H1 (cell line): ENCODE measurements around the gene HS6ST1. TPM values are rescaled to one million over a fixed set of nuclear protein-coding genes. Genes with fewer than 3 reads are reported as not detected.

Source experiments
- CTCF ChIA-PET: fragments of 300-600 bp; sonication (Branson Sonifier 250); formaldehyde crosslinking; loops from one replicate; lab custom pipeline; 2021; ENCODE audit not compliant: partially characterized antibody; lab: Charles Lee
- POLR2A ChIA-PET: fragments of 300-600 bp; sonication (Branson Sonifier 250); formaldehyde crosslinking; loops from one replicate; lab custom pipeline; 2021; ENCODE audit warnings: inconsistent platforms; ENCODE audit not compliant: partially characterized antibody; lab: Charles Lee
- DNase-seq, 2 experiments: peaks; one replicate each; pipeline versions ENCODE4 v3.0.0 to v3.0.0-alpha.2; 2010 to 2022; ENCODE audit warnings: low spot score in 2 of 2, low read depth in 1 of 2, mixed read lengths in 1 of 2
- FAIRE-seq: peaks from 2 replicates; lab custom pipeline; 2011; peaks lifted over from hg19 to GRCh38; lab: Jason Lieb, UNC
- H2AFZ ChIP-seq: 2 replicates; pipeline ENCODE4 v1.8.1; 2012; ENCODE audit warnings: low read length, inconsistent platforms
- H2AK5ac ChIP-seq: 2 replicates; pipeline ENCODE4 v1.6.1; 2013; ENCODE audit warnings: low read depth, low read length
- H2BK120ac ChIP-seq: replicated peaks from 2 replicates; pipeline ENCODE3; 2013; ENCODE audit warnings: low read depth, low read length, inconsistent platforms
- H2BK12ac ChIP-seq: 2 replicates; pipeline ENCODE4 v1.6.1; 2013; ENCODE audit warnings: low read depth, low read length
- H2BK15ac ChIP-seq: 2 replicates; pipeline ENCODE4 v1.6.1; 2013; ENCODE audit warnings: low read length
- H2BK20ac ChIP-seq: 2 replicates; pipeline ENCODE4 v1.6.1; 2013; ENCODE audit warnings: low read length
- H2BK5ac ChIP-seq: 2 replicates; pipeline ENCODE4 v1.6.1; 2013; ENCODE audit warnings: low read depth, low read length
- H3K14ac ChIP-seq: 2 replicates; pipeline ENCODE4 v1.6.1; 2013; ENCODE audit warnings: inconsistent platforms; ENCODE audit not compliant: insufficient read length
- H3K18ac ChIP-seq: 2 replicates; pipeline ENCODE4 v1.6.1; 2013; ENCODE audit warnings: low read length; ENCODE audit errors: extremely low read depth
- H3K23ac ChIP-seq: 2 replicates; pipeline ENCODE4 v1.6.1; 2013; ENCODE audit warnings: inconsistent platforms; ENCODE audit not compliant: insufficient read length
- H3K23me2 ChIP-seq: 2 replicates; pipeline ENCODE4 v1.6.1; 2013; ENCODE audit warnings: low read depth, low read length
- H3K27ac ChIP-seq: 2 replicates; pipeline ENCODE4 v1.6.1; 2011; ENCODE audit warnings: low read depth, low read length, inconsistent platforms
- H3K27me3 ChIP-seq, 4 experiments: replicated peaks in 1 of 4; 1 replicate in 1 of 4; 2 replicates in 3 of 4; pipeline versions ENCODE4 v1.6.1 to v1.8.1; 2011 to 2013; ENCODE audit warnings: low read length in 3 of 4, mild to moderate bottlenecking in 3 of 4, inconsistent platforms in 2 of 4, mixed read lengths in 2 of 4, moderate library complexity in 1 of 4; ENCODE audit not compliant: control insufficient read depth in 3 of 4, insufficient read depth in 3 of 4; ENCODE audit errors: extremely low read depth in 1 of 4
- H3K36me3 ChIP-seq, 4 experiments: 2 replicates each; pipeline versions ENCODE4 v1.6.1 to v1.8.1; 2011 to 2013; ENCODE audit warnings: mild to moderate bottlenecking in 4 of 4, low read length in 3 of 4, moderate library complexity in 2 of 4, control low read depth in 1 of 4, inconsistent platforms in 1 of 4; ENCODE audit not compliant: insufficient read depth in 4 of 4, control insufficient read depth in 2 of 4
- H3K4ac ChIP-seq: replicated peaks from 2 replicates; pipeline ENCODE3; 2013; ENCODE audit warnings: low read length, low read depth, mixed read lengths, inconsistent platforms; ENCODE audit not compliant: insufficient read length
- H3K4me1 ChIP-seq, 4 experiments: replicated peaks in 1 of 4; 1 replicate in 1 of 4; 2 replicates in 3 of 4; pipeline versions ENCODE4 v1.6.1 to v1.8.1; 2011 to 2013; ENCODE audit warnings: low read length in 3 of 4, inconsistent platforms in 2 of 4, mixed read lengths in 1 of 4; ENCODE audit not compliant: insufficient read depth in 4 of 4, control insufficient read depth in 3 of 4
- H3K4me2 ChIP-seq, 2 experiments: 2 replicates each; pipeline versions ENCODE4 v1.6.1 to v1.8.1; 2011 to 2013; ENCODE audit warnings: low read depth in 2 of 2, low read length in 2 of 2, control low read depth in 1 of 2, inconsistent platforms in 1 of 2, mild to moderate bottlenecking in 1 of 2; ENCODE audit not compliant: insufficient read depth in 1 of 2
- H3K4me3 ChIP-seq, 4 experiments: fragments of 200-600, 300-600 bp in 1 of 4; sonication (generic), shearing (Covaris generic), sonication (Bioruptor Twin) in 1 of 4; 2 replicates each; pipeline versions ENCODE4 v1.5.1 to v1.8.1; 2011 to 2016; ENCODE audit warnings: low read length in 4 of 4, low read depth in 3 of 4, control low read depth in 2 of 4, inconsistent platforms in 2 of 4, mild to moderate bottlenecking in 2 of 4, mixed read lengths in 1 of 4, moderate library complexity in 1 of 4; ENCODE audit not compliant: insufficient read depth in 2 of 4; ENCODE audit errors: extremely low read depth in 1 of 4
- H3K56ac ChIP-seq: replicated peaks from 2 replicates; pipeline ENCODE3; 2013; ENCODE audit warnings: low read depth, mild to moderate bottlenecking, mixed read lengths, low read length, inconsistent platforms; ENCODE audit not compliant: insufficient read length
- H3K79me1 ChIP-seq: 2 replicates; pipeline ENCODE4 v1.6.1; 2013; ENCODE audit warnings: low read depth, low read length, control low read depth
- H3K79me2 ChIP-seq, 2 experiments: 2 replicates each; pipeline versions ENCODE4 v1.6.1 to v1.8.1; 2012 to 2013; ENCODE audit warnings: low read length in 2 of 2, mild to moderate bottlenecking in 2 of 2, inconsistent platforms in 1 of 2; ENCODE audit not compliant: insufficient read depth in 2 of 2, control insufficient read depth in 1 of 2
- H3K9ac ChIP-seq, 4 experiments: replicated peaks in 1 of 4; 1 replicate in 1 of 4; 2 replicates in 3 of 4; pipeline versions ENCODE4 v1.6.1 to v1.8.1; 2011 to 2013; ENCODE audit warnings: low read depth in 3 of 4, low read length in 3 of 4, control low read depth in 2 of 4, mild to moderate bottlenecking in 2 of 4, moderate library complexity in 2 of 4, inconsistent platforms in 1 of 4; ENCODE audit errors: extremely low read depth in 1 of 4
- H3K9me3 ChIP-seq, 2 experiments: 2 replicates each; pipeline versions ENCODE4 v1.6.1 to v1.8.1; 2012 to 2013; ENCODE audit warnings: mild to moderate bottlenecking in 2 of 2, moderate library complexity in 2 of 2, control low read depth in 1 of 2, inconsistent platforms in 1 of 2, low read depth in 1 of 2, low read length in 1 of 2, mixed read lengths in 1 of 2; ENCODE audit not compliant: insufficient read depth in 2 of 2
- H4K20me1 ChIP-seq, 2 experiments: replicated peaks in 1 of 2; 2 replicates each; pipeline versions ENCODE3 to v1.8.1; 2011 to 2013; ENCODE audit warnings: inconsistent platforms in 2 of 2, low read length in 2 of 2, mild to moderate bottlenecking in 1 of 2; ENCODE audit not compliant: insufficient read depth in 2 of 2, control insufficient read depth in 1 of 2
- H4K5ac ChIP-seq: 2 replicates; pipeline ENCODE4 v1.6.1; 2013; ENCODE audit warnings: low read length, low read depth, mixed read lengths, inconsistent platforms; ENCODE audit not compliant: insufficient read length
- H4K8ac ChIP-seq: 2 replicates; pipeline ENCODE4 v1.8.0; 2013; ENCODE audit warnings: mild to moderate bottlenecking, moderate library complexity, low read length, inconsistent platforms; ENCODE audit not compliant: insufficient read depth; ENCODE audit errors: extremely low read depth
- H4K91ac ChIP-seq: replicated peaks from 2 replicates; pipeline ENCODE3; 2013; ENCODE audit warnings: low read length, mixed read lengths, inconsistent platforms; ENCODE audit not compliant: insufficient read length
- ASH2L ChIP-seq: fragments of 200-600, 300-600 bp; sonication (generic); IDR thresholded peaks from one replicate; pipeline ENCODE4 v1.7.1; 2017; ENCODE audit warnings: low read length
- BACH1 ChIP-seq: IDR thresholded peaks from 2 replicates; pipeline ENCODE4 v1.6.1; 2012; ENCODE audit warnings: low read length, improper control_type of control experiment
- EGR1 ChIP-seq: IDR thresholded peaks from 2 replicates; pipeline ENCODE4 v1.6.1; 2011; ENCODE audit warnings: low read depth, low read length, borderline replicate concordance
- GTF2F1 ChIP-seq: IDR thresholded peaks from 2 replicates; pipeline ENCODE4 v1.6.1; 2012; ENCODE audit warnings: low read depth, low read length, improper control_type of control experiment, borderline replicate concordance
- HDAC6 ChIP-seq: IDR thresholded peaks from one replicate; pipeline ENCODE4 v1.7.1; 2012; ENCODE audit warnings: low read depth, mild to moderate bottlenecking, inconsistent platforms, low read length, moderate library complexity
- JUND ChIP-seq: IDR thresholded peaks from 2 replicates; pipeline ENCODE4 v1.6.1; 2011; ENCODE audit warnings: mild to moderate bottlenecking, improper control_type of control experiment, low read length
- KDM1A ChIP-seq: fragments of 200-600, 300-600 bp; sonication (generic); IDR thresholded peaks from 2 replicates; pipeline ENCODE4 v1.7.1; 2016; ENCODE audit warnings: mild to moderate bottlenecking, low read length, borderline replicate concordance
- RNF2 ChIP-seq: fragments of 200-900, 300-1000 bp; sonication (generic); IDR thresholded peaks from 2 replicates; pipeline ENCODE4 v1.7.1; 2016; ENCODE audit warnings: borderline replicate concordance, low read depth, mild to moderate bottlenecking, antibody characterized with exemption, low read length; ENCODE audit not compliant: poor library complexity, severe bottlenecking; ENCODE audit errors: missing control alignments
- SAP30 ChIP-seq: fragments of 300-600 bp; sonication (generic); IDR thresholded peaks from 2 replicates; pipeline ENCODE4 v1.7.1; 2012; ENCODE audit warnings: low read length, moderate library complexity, mild to moderate bottlenecking, inconsistent platforms; ENCODE audit not compliant: insufficient read depth, insufficient replicate concordance
- SIX5 ChIP-seq: IDR thresholded peaks from 2 replicates; pipeline ENCODE4 v1.6.1; 2011; ENCODE audit warnings: mild to moderate bottlenecking, low read depth, low read length
- TAF1 ChIP-seq: IDR thresholded peaks from 2 replicates; pipeline ENCODE4 v1.6.1; 2011; ENCODE audit warnings: mild to moderate bottlenecking, low read depth, low read length
- WGBS, 2 experiments: shearing (Covaris generic) in 1 of 2; methylation state at CpG; one replicate each; pipeline versions ENCODE4 v1.1.6 to v1.1.7; 2013 to 2015; ENCODE audit warnings: low lambda C conversion rate in 2 of 2, mixed read lengths in 2 of 2, inconsistent platforms in 1 of 2, low coverage in 1 of 2, missing lambda C conversion rate in 1 of 2; ENCODE audit not compliant: insufficient replicate concordance in 2 of 2, insufficient coverage in 1 of 2, insufficient read length in 1 of 2; ENCODE audit errors: extremely low coverage in 1 of 2, missing lambda C conversion rate in 1 of 2; 5-methylcytosine and 5-hydroxymethylcytosine counted together
- polyA plus RNA-seq, 7 experiments: library from polyadenylated mRNA; depleted of rRNA in 3 of 7; stranded (reverse) in 5 of 7; unstranded in 2 of 7; fragments of >200 nt in 5 of 7; fragments of 200-250 nt in 2 of 7; gene quantifications; 1 replicate in 5 of 7; 2 replicates in 1 of 7; 4 replicates in 1 of 7; pipeline versions ENCODE4 v1.2.1 to v1.2.3, GENCODE V29; 2011 to 2013; ENCODE audit warnings: missing spikeins in 2 of 7, mixed read lengths in 2 of 7
- total RNA-seq: library from RNA; stranded (reverse); fragmentation: NEBNext Ultra II Directional; extraction: Animal tissue kit (Norgen Biotek cat#: 25700); gene quantifications from 2 replicates; pipeline ENCODE4 v1.2.1, GENCODE V29; 2021
- TF ChIP-seq, protein P1 (sequence below), 3 experiments: IDR thresholded peaks; 1 replicate in 2 of 3; 2 replicates in 1 of 3; pipeline versions ENCODE4 v1.5.1 to v1.6.1; 2011; ENCODE audit warnings: low read length in 3 of 3, mild to moderate bottlenecking in 3 of 3, inconsistent platforms in 2 of 3, low read depth in 1 of 3, moderate library complexity in 1 of 3; ENCODE audit not compliant: insufficient read depth in 1 of 3; ENCODE audit errors: control extremely low read depth in 1 of 3

HS6ST1 gene
- total and polyA plus RNA-seq, 2 of the 8 experiments (the other 6 are each of a cell fraction or from before 2014, with no cell fraction given), result 37.4 to 74.6 TPM

DNA sequence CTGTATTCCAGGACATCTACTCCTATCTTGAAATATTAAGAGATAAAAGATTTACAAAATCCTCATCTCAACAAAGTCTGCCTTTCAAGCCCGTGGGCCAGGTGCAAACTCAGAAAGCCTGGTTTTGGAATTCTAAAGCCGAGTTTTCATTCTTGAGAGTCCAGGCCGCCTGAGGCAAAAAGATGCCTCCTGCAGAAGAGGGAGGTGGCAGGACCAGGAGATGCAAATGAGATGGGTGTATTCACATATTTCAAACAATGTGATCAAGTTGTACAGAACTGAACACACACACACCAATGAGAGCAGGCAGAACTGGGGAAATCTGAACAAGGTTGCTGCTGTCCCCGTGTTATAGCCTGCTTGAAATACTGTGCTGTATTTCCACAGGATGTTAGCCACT lies 7.7 kb upstream of the HS6ST1 start:
- Histone ChIP-seq H3K23me2 (peaks cover 6% of the 10 kb centered on the region; the same call in 1 of the 2 replicates), H2BK120ac (no peak overlapping the region), H3K56ac (no peak overlapping the region), H3K79me1 (no peaks in the 10 kb centered on the region), H4K20me1 (no peaks in the 10 kb centered on the region), H3K4me2 (no peak overlapping the region), H3K9ac (no peak overlapping the region), H2BK20ac (no peak overlapping the region), H3K27ac (no peak overlapping the region), H4K5ac (no peak overlapping the region), H3K4me1 (peaks cover 2 to 13% (median 7%) of the 10 kb centered on the region in 4 experiments), H2BK5ac (no peak overlapping the region), H3K27me3 (peaks cover 0 to 3% (median under 1%) of the 10 kb centered on the region in 4 experiments; a peak in 3 of 7 replicates), H3K4ac (no peak overlapping the region), H3K79me2 (no peaks in the 10 kb centered on the region), H2BK12ac (no peak overlapping the region), H3K14ac (no peak overlapping the region), H3K4me3 (no peak overlapping the region), H2AK5ac (no peak overlapping the region), H3K9me3 (no peaks in the 10 kb centered on the region), H3K18ac (no peak overlapping the region), H4K91ac (no peak overlapping the region), H3K23ac (no peak overlapping the region), H3K36me3 (no peaks in the 10 kb centered on the region), H4K8ac (no peak overlapping the region), H2AFZ (no peak overlapping the region), H2BK15ac (no peak overlapping the region)
- no peak for FAIRE-seq
- ChIA-PET CTCF (interaction anchor here (1.1 to 1.5 kb wide), 2 partner anchors 46 to 355 kb away, joined by 3 to 4 read pairs; no protein-coding TSS in a partner anchor), POLR2A (no interaction called here)
- no peak for DNase-seq
- 88% methylated on average over 4 of the region's 4 CpGs; no CpG with 5 or more reads in 1 of the 2 experiments for WGBS, 2 experiments
- no peak for TF ChIP-seq BACH1
- TF ChIP-seq KDM1A, result no peak
- no peak for TF ChIP-seq TAF1
- no peak for TF ChIP-seq ASH2L
- TF ChIP-seq RNF2, result no peak
- TF ChIP-seq JUND, result no peak
- TF ChIP-seq EGR1, result no peak
- no peak for TF ChIP-seq HDAC6
- no peak for TF ChIP-seq SAP30
- TF ChIP-seq SIX5, result no peak
- TF ChIP-seq GTF2F1, result no peak
- TF ChIP-seq, protein P1, sequence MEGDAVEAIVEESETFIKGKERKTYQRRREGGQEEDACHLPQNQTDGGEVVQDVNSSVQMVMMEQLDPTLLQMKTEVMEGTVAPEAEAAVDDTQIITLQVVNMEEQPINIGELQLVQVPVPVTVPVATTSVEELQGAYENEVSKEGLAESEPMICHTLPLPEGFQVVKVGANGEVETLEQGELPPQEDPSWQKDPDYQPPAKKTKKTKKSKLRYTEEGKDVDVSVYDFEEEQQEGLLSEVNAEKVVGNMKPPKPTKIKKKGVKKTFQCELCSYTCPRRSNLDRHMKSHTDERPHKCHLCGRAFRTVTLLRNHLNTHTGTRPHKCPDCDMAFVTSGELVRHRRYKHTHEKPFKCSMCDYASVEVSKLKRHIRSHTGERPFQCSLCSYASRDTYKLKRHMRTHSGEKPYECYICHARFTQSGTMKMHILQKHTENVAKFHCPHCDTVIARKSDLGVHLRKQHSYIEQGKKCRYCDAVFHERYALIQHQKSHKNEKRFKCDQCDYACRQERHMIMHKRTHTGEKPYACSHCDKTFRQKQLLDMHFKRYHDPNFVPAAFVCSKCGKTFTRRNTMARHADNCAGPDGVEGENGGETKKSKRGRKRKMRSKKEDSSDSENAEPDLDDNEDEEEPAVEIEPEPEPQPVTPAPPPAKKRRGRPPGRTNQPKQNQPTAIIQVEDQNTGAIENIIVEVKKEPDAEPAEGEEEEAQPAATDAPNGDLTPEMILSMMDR (IDR thresholded peaks at IDR 0.05; ENCODE audit: control extremely low read depth in 1 of 3, insufficient read depth in 1 of 3, low read depth in 1 of 3, low read length in 3 of 3), result no peak
